HG03575 (cell line): Measurements from ENCODE around the gene RPL29.

Experiments used
- ATAC-seq: cut with Tn5 transposase; IDR thresholded peaks from one replicate; pipeline ENCODE4 v1.9.1; 2021; ENCODE audit not compliant: unreplicated experiment, insufficient number of reproducible peaks, low FRiP score; ENCODE audit errors: extremely low read depth

The RPL29 gene

GRCh38 chr3:51970606-51971300, 24.9 kb downstream of the RPL29 start:
- no peak for ATAC-seq

GRCh38 chr3:51969841-51970240, 25.9 kb downstream of the RPL29 start:
- ATAC-seq, result no peak

- no peak for ATAC-seq
Measured at GRCh38 chr3:51968883-51969678, 26.6 kb downstream of the RPL29 start.

GRCh38 chr3:51968170-51968775, 27.4 kb downstream of the RPL29 start:
- ATAC-seq, result no peak

GRCh38 chr3:51967384-51968169, 28.1 kb downstream of the RPL29 start, which contains the start of gene PCBP4:
Gene PCBP4, minus strand, starts transcription at chr3:51967454. Its CDS starts 6,214 bp downstream, at chr3:51961240.
- ATAC-seq, result no peak

GRCh38 chr3:51966922-51967383, 28.7 kb downstream of the RPL29 start:
- no peak for ATAC-seq

- no peak for ATAC-seq
Measured at GRCh38 chr3:51966486-51966885, 29.2 kb downstream of the RPL29 start.

GRCh38 chr3:51966016-51966415, 29.7 kb downstream of the RPL29 start:
- ATAC-seq, result no peak

GRCh38 chr3:51964521-51964920, 31.2 kb downstream of the RPL29 start:
- no peak for ATAC-seq

- no peak for ATAC-seq
Measured at GRCh38 chr3:51963951-51964451, 31.7 kb downstream of the RPL29 start.

GRCh38 chr3:51962854-51963530, 32.7 kb downstream of the RPL29 start:
- ATAC-seq, result no peak

- ATAC-seq, result no peak
Measured at GRCh38 chr3:51961602-51962569, 33.8 kb downstream of the RPL29 start.

GRCh38 chr3:51961011-51961410, 34.7 kb downstream of the RPL29 start:
- no peak for ATAC-seq

GRCh38 chr3:51960386-51960785, 35.3 kb downstream of the RPL29 start:
- ATAC-seq, result no peak

- ATAC-seq, result no peak
Measured at GRCh38 chr3:51959651-51960050, 36.0 kb downstream of the RPL29 start.

GRCh38 chr3:51958603-51959521, 36.8 kb downstream of the RPL29 start:
- no peak for ATAC-seq
